GM13976 (cell line): Measurements from ENCODE around the gene HIF1AN.

ENCODE experiments used
- DNase-seq: peaks from one replicate; pipeline ENCODE4 v3.0.0; 2012; ENCODE audit warnings: low spot score
- CTCF ChIP-seq: IDR thresholded peaks from 2 replicates; pipeline ENCODE4 v1.5.1; 2012; ENCODE audit warnings: borderline replicate concordance, mild to moderate bottlenecking; ENCODE audit not compliant: insufficient read depth; ENCODE audit errors: extremely low read depth, missing control alignments, control extremely low read depth
- in situ Hi-C: fragments of 300-500 bp; cut with MboI; formaldehyde crosslinking; loops from one replicate; pipeline ENCODE4 v1.12.0; 2022; ENCODE audit warnings: low sequenced_read_pairs, mixed read lengths, inconsistent platforms; ENCODE audit not compliant: unreplicated experiment

HIF1AN gene

DNA sequence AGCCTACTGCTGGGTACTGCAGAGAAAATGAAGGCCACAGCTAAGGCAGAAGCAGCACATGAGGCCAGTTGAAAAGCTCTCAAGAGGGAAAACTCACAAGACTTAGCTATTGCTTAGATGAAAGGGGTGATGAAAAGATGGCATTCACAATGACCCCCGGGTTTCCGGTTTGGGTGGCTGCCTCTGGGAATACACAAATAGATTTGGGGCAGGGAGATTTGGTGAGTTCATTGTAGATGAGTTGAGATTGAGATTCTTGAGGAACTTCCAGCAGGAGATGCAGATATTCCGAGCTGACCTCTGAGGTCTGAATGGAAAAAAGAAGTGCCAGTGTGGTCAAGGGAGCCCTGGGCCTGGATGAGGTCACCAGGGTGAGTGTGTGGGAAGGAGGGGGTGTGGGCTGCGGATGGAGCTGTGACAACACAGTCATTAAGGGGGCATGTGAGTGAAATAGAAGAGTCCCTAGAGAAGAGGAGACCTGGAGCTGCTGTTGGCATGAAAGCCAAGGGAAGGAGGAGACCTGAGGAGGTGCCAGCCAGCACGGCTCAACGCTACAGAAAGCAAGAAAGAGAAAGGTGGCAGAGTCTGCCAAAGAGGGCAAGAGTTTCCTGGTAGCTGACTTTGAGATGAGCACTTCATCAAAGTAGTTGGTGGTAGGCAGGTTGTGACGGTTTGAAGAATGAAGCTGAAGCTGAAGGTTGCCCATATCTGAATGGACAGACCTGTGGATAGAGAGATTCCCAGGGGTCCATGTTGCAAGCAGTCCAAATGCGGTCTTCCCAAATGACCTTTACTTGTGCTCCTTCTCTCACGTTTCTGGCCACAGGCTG lies 43.7 kb downstream of the HIF1AN start:
- in situ Hi-C loops = no loop called here
- DNase-seq = no peak
- no peak for TF ChIP-seq CTCF

DNA sequence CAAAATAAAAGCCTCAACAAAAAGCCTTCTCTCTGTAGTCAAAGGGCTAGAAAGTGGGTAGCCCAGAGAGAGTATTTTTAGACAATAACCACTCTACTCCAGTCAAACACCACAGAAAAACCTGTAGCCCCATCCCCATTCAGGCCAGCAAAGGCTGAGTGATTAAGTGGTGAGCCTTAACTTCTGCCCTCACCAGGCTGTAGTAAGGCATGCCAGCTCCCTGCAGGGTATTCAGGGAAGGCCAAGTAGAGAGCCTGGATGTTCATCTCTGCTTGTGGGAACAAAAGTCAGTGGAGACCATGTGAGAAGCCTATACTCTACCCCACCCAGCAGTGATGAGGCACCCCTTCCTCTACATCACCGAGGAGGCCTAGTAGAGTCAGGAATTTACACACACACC lies 51.2 kb downstream of the HIF1AN start:
- no peak for DNase-seq
- in situ Hi-C loops = no loop called here
- no peak for TF ChIP-seq CTCF

GRCh38 chr10:100598166-100598565 lies 62.4 kb downstream of the HIF1AN start:
- no peak for DNase-seq
- TF ChIP-seq CTCF = no peak
- in situ Hi-C loops = no loop called here

- in situ Hi-C loops = no loop called here
- peak; percentile 34 for DNase-seq
- no peak for TF ChIP-seq CTCF
Measured at GRCh38 chr10:100600218-100600617, 64.5 kb downstream of the HIF1AN start.

GRCh38 chr10:100607439-100607838 lies 71.7 kb downstream of the HIF1AN start:
- TF ChIP-seq CTCF = no peak
- in situ Hi-C loops = no loop called here
- no peak for DNase-seq
